Measurements from ENCODE around the gene MMP12.
A peak's percentile ranks its signal among the peaks of the same experiment; 100 is the strongest.

The MMP12 gene

DNA sequence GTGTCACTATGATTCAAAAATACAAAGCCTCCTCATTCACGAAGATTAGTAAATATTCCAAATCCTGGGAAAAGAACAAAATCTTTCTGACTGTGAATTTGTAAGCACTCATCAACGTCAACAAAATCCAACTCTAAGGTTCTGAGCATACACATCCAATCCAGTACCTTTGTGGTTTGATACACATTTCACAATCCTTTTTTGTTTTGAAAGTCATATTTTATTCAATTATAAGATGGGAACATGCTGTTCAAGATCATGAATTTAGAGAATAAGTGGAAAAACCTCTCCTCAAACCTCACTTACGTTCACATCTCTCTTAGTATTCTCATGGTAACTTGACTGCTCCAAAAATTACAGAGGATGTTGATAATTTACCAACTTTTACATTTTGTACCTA is 21.7 kb downstream of the MMP12 start:
- no peak overlapping the region for H3K4me3 ChIP-seq (replicated peaks in 1 of 2; ENCODE audit: low read depth in 2 of 2, low read length in 2 of 2)
- no peak for DNase-seq (ENCODE audit: low read depth in 2 of 2)
- TF ChIP-seq, protein P1, sequence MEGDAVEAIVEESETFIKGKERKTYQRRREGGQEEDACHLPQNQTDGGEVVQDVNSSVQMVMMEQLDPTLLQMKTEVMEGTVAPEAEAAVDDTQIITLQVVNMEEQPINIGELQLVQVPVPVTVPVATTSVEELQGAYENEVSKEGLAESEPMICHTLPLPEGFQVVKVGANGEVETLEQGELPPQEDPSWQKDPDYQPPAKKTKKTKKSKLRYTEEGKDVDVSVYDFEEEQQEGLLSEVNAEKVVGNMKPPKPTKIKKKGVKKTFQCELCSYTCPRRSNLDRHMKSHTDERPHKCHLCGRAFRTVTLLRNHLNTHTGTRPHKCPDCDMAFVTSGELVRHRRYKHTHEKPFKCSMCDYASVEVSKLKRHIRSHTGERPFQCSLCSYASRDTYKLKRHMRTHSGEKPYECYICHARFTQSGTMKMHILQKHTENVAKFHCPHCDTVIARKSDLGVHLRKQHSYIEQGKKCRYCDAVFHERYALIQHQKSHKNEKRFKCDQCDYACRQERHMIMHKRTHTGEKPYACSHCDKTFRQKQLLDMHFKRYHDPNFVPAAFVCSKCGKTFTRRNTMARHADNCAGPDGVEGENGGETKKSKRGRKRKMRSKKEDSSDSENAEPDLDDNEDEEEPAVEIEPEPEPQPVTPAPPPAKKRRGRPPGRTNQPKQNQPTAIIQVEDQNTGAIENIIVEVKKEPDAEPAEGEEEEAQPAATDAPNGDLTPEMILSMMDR (IDR thresholded peaks at IDR 0.05; ENCODE audit: low read depth, low read length) = no peak

DNA sequence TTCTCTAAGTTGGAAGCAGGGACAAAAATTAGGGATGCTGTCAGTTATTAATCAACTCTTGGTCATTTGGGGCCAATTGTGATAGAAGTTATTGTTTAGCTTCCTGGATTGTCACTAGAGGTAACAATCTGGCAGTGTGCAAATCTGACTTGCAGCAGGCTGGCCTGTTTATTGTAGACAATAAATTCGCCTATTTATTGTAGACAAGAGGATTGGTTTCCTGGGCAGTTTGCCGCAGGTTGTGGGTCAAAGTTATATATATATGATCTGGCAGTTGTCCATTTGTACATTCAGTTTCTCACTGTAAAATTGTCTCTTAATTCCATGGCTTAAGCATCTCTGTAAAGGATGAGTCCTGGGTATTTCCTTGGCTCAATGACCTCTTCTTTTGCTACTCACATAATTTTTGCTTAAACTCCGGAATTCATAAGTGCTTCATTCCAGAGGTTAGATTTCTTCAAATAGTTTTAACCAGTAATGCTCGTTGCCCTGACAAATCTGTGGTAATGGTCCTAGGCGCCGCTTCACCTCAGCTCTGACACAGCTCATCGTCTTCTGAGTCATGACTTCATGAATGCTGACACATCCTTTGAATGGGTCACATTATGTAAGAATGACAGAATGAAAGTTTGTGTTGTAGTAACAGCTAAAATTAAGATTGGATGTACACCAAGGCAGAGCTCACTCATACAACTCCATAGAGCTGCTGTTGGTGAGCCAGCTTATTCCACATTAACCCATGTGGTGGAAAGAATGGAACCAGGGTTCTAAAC is 23.6 kb downstream of the MMP12 start:
- TF ChIP-seq, protein P1 (IDR thresholded peaks at IDR 0.05; ENCODE audit: low read depth, low read length) = no peak
- DNase-seq (ENCODE audit: low read depth in 2 of 2) = peak; percentile 2 to 77
- no peak overlapping the region for H3K4me3 ChIP-seq (replicated peaks in 1 of 2; ENCODE audit: low read depth in 2 of 2, low read length in 2 of 2)

DNA sequence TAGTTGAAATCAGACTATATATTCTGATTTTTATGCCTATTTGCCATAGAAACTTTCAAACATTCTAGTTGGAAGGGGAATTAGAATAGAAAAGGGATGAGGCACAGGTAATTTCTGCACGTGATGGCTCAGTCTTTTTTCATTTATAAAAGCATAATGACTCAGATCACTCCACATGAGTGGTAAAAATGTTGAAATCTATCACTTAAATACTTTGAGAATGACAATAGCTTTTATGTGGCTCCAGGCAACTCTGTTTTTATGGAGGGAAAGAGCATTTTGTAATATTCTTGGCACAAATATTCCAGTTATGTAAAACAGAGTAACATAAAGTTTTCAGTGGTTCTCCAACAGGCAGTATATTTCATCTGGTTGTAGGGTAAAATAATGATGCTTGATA is 25.5 kb downstream of the MMP12 start:
- peak in 1 of 2 donors; percentile 66 for DNase-seq (ENCODE audit: low read depth in 2 of 2)
- H3K4me3 ChIP-seq (replicated peaks in 1 of 2; ENCODE audit: low read depth in 2 of 2, low read length in 2 of 2) = no peak overlapping the region
- TF ChIP-seq, protein P1 (IDR thresholded peaks at IDR 0.05; ENCODE audit: low read depth, low read length) = no peak

DNA sequence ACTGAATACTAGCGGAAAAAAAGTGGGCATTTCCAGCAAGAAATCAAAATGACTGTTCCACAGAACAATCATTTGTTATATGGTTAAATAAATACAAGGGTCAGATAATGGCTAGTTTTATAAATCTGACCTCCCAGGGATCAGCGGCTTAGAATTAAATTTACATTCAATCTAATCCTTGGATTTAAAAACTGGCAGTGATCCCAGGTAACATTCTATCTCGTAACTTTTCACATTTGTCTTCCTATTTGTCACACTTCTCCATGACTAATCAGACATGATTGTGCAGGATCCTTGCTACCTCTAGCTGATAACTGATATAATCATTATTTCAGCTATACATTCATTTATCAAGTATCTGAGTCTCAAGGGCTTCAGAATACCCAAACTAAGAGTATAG is 28.5 kb downstream of the MMP12 start:
- no peak overlapping the region for H3K4me3 ChIP-seq (replicated peaks in 1 of 2; ENCODE audit: low read depth in 2 of 2, low read length in 2 of 2)
- TF ChIP-seq, protein P1 (IDR thresholded peaks at IDR 0.05; ENCODE audit: low read depth, low read length) = no peak
- no peak for DNase-seq (ENCODE audit: low read depth in 2 of 2)

DNA sequence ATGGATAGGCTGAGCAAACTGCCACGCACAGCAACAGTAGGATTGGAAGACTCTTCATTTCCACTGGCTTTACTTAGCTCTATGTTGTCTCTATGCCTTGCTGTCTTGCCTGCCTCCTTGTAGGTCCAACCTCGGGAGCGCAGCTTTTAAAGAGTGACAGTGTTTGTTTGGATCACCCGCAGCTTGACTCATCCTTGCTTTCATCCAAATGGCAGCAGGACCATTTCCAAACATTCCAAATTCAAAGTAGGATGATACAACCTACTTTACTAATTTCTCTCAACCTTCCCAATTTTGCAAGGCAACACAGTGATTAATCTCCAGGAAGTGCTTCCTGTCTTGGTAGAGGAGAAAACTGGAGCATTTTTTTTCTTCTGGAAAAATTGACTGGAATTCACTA is 31.3 kb downstream of the MMP12 start, which contains the start of gene MMP3:
MMP3 (minus strand) TSS at position 121 of the 400 bp plus-strand sequence; CDS start at position 58, 63 bp downstream.
- peak in 1 of 2 donors; percentile 6 for DNase-seq (ENCODE audit: low read depth in 2 of 2)

DNA sequence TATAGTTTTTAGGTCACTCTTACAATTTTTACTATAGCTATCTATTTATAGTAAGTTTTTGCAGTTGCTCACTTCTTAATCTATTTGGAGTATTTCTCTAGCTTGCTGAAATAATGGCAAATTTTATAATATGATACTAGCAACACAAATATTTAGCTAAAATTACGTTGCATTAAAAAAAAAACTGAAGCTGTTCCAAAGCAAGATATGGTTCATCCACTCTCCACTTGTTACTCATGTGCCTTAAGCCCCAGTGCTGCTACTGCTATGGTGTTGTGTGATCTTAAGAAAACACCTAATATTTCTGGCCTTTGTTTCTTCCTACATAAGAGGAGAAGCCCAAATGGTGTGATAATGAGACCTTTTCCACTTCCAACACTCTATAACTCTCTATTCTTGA is 31.9 kb downstream of the MMP12 start:
- no peak overlapping the region for H3K4me3 ChIP-seq (replicated peaks in 1 of 2; ENCODE audit: low read depth in 2 of 2, low read length in 2 of 2)
- TF ChIP-seq, protein P1 (IDR thresholded peaks at IDR 0.05; ENCODE audit: low read depth, low read length) = no peak
- no peak for DNase-seq (ENCODE audit: low read depth in 2 of 2)

More for the DNA sequence above, 31.3 kb downstream of the MMP12 start, which contains the start of gene MMP3:
- no peak within 1 kb of the TSS for H3K4me3 ChIP-seq (replicated peaks in 1 of 2; ENCODE audit: low read depth in 2 of 2, low read length in 2 of 2)
- TF ChIP-seq, protein P1 (IDR thresholded peaks at IDR 0.05; ENCODE audit: low read depth, low read length) = no peak
